DOHH2 (cell line): ENCODE data around the gene ORMDL3.

Source experiments
- EZH2phosphoT487 ChIP-seq: fragments of 200-600 bp; sonication (generic); IDR thresholded peaks from 2 replicates; pipeline ENCODE4 v1.6.1; 2017; ENCODE audit warnings: borderline replicate concordance, mild to moderate bottlenecking, antibody characterized with exemption, low read length, moderate library complexity, mixed read lengths
- TF ChIP-seq, protein P1 (sequence below): fragments of 200-600 bp; sonication (generic); IDR thresholded peaks from one replicate; pipeline ENCODE4 v1.5.1; 2014; ENCODE audit warnings: antibody characterized with exemption, mild to moderate bottlenecking, low read depth, low read length; ENCODE audit not compliant: poor library complexity, severe bottlenecking

DNA sequence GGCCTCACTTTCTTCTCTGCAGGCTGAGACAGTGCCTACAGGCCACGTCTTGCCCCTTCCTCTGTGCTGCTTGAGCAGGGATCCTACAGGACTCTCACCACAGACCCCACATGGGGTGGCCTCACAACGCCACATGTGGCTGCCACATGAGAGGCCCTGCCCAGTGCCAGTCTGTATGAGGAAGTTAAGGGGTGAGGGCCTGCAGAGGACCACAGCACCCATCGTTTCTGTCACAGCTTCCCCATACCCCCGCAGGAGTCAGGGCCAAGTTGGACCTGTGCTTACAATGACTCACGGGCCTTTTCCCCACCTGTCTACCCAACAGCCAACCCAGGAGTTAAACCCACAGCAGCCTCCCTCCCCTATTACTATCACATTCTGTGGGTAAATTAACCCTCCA, 6.1 kb downstream of the ORMDL3 start:
- TF ChIP-seq, protein P1, sequence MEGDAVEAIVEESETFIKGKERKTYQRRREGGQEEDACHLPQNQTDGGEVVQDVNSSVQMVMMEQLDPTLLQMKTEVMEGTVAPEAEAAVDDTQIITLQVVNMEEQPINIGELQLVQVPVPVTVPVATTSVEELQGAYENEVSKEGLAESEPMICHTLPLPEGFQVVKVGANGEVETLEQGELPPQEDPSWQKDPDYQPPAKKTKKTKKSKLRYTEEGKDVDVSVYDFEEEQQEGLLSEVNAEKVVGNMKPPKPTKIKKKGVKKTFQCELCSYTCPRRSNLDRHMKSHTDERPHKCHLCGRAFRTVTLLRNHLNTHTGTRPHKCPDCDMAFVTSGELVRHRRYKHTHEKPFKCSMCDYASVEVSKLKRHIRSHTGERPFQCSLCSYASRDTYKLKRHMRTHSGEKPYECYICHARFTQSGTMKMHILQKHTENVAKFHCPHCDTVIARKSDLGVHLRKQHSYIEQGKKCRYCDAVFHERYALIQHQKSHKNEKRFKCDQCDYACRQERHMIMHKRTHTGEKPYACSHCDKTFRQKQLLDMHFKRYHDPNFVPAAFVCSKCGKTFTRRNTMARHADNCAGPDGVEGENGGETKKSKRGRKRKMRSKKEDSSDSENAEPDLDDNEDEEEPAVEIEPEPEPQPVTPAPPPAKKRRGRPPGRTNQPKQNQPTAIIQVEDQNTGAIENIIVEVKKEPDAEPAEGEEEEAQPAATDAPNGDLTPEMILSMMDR = no peak
- TF ChIP-seq EZH2phosphoT487 = no peak
